Osteoblast (primary cell): ENCODE data around the gene HPSE2. TPM values are rescaled to one million over a fixed set of nuclear protein-coding genes. Genes with fewer than 3 reads are reported as not detected.

Experiments used
- DNase-seq: peaks from one replicate; pipeline ENCODE4 v3.0.0; 2011; ENCODE audit warnings: low spot score, mixed read lengths; ENCODE audit not compliant: insufficient read length; ENCODE audit errors: missing footprints
- H2AFZ ChIP-seq: 2 replicates; pipeline ENCODE4 v1.6.0; 2011; ENCODE audit warnings: mild to moderate bottlenecking, low read length
- H3K27ac ChIP-seq: 2 replicates; pipeline ENCODE4 v1.5.1; 2011; ENCODE audit warnings: mild to moderate bottlenecking, low read depth, low read length, moderate library complexity
- H3K27me3 ChIP-seq: 2 replicates; pipeline ENCODE4 v1.6.0; 2012; ENCODE audit warnings: mild to moderate bottlenecking, control low read depth, inconsistent platforms, low read length, moderate library complexity; ENCODE audit not compliant: insufficient read depth
- H3K36me3 ChIP-seq: 2 replicates; pipeline ENCODE4 v1.5.1; 2011; ENCODE audit warnings: mild to moderate bottlenecking, low read length, control low read depth, moderate library complexity; ENCODE audit not compliant: insufficient read depth
- H3K4me1 ChIP-seq: 2 replicates; pipeline ENCODE4 v1.5.1; 2011; ENCODE audit warnings: mild to moderate bottlenecking, low read length, control low read depth, moderate library complexity; ENCODE audit not compliant: insufficient read depth
- H3K4me2 ChIP-seq: 2 replicates; pipeline ENCODE4 v1.6.0; 2011; ENCODE audit warnings: mild to moderate bottlenecking, low read length; ENCODE audit not compliant: insufficient read depth
- H3K4me3 ChIP-seq: fragments of 200-600 bp; sonication (generic); 3 replicates; pipeline ENCODE4 v1.5.1; 2012; ENCODE audit warnings: mild to moderate bottlenecking, low read length, inconsistent platforms; ENCODE audit not compliant: insufficient read depth
- H3K79me2 ChIP-seq: 2 replicates; pipeline ENCODE4 v1.6.0; 2012; ENCODE audit warnings: mild to moderate bottlenecking, low read length, control low read depth, inconsistent platforms; ENCODE audit not compliant: insufficient read depth
- H3K9me3 ChIP-seq: 2 replicates; pipeline ENCODE4 v1.5.1; 2011; ENCODE audit warnings: low read depth, low read length, control low read depth
- H4K20me1 ChIP-seq: 2 replicates; pipeline ENCODE4 v1.6.0; 2012; ENCODE audit warnings: mild to moderate bottlenecking, low read length, control low read depth; ENCODE audit not compliant: insufficient read depth
- total RNA-seq: library from RNA; depleted of rRNA; stranded (reverse); fragments of >200 nt; gene quantifications from 2 replicates; pipeline ENCODE4 v1.2.3, GENCODE V29; 2012
- TF ChIP-seq, protein P1 (sequence below): IDR thresholded peaks from 2 replicates; pipeline ENCODE4 v1.5.1; 2011; ENCODE audit warnings: mild to moderate bottlenecking, low read depth, low read length, moderate library complexity; ENCODE audit errors: extremely low read depth

Gene HPSE2
- total RNA-seq, 1 donor = not detected

DNA sequence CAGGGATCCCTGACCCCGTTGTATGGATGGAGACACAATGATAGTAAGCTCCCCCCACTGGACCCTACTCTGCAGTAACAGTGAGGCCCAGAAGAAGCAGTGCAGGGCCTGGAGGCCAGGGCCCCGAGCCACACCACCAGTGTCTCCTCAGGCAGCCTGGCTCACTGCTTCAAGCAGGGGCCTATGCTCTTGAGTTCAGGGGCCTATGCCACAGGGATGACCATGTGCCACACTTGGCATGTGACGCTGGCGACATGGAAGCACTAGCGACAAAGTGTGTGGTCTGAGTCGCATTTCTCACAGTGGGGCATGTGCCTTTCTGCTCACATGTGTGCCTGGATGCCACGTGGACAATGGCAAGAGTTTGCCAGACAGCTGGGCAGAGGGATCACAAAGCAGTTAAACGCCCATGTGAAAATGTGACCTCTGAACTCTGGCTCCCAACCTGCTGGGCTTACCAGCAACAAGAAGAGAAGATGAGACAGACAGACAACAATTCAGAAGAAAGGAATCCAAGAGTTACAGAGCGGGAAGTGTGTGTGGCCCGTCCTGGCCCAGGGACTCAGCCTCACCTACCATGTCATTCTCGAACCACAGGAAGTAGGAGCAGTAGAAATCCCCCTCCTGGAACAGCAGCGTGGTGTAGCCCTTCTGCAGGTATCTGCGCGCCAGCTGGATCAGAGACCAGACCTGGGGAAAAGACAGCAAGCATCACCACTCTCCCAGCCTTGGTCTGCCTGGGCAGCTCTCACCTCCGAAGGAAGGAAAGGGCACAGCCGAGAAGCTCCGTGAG is 816.0 kb downstream of the HPSE2 start:
- DNase-seq = peak; percentile 51
- H3K4me3 ChIP-seq = no peak overlapping the region
- H3K79me2 ChIP-seq = peaks cover 3% of the 10 kb centered on the region
- no peak overlapping the region for H3K27ac ChIP-seq
- peaks cover 6% of the 10 kb centered on the region for H3K4me1 ChIP-seq
- peaks cover 17% of the 10 kb centered on the region for H3K36me3 ChIP-seq
- no peaks in the 10 kb centered on the region for H4K20me1 ChIP-seq
- H2AFZ ChIP-seq = no peak overlapping the region
- no peak overlapping the region for H3K4me2 ChIP-seq
- H3K9me3 ChIP-seq = no peaks in the 10 kb centered on the region
- no peaks in the 10 kb centered on the region for H3K27me3 ChIP-seq
- TF ChIP-seq, protein P1, sequence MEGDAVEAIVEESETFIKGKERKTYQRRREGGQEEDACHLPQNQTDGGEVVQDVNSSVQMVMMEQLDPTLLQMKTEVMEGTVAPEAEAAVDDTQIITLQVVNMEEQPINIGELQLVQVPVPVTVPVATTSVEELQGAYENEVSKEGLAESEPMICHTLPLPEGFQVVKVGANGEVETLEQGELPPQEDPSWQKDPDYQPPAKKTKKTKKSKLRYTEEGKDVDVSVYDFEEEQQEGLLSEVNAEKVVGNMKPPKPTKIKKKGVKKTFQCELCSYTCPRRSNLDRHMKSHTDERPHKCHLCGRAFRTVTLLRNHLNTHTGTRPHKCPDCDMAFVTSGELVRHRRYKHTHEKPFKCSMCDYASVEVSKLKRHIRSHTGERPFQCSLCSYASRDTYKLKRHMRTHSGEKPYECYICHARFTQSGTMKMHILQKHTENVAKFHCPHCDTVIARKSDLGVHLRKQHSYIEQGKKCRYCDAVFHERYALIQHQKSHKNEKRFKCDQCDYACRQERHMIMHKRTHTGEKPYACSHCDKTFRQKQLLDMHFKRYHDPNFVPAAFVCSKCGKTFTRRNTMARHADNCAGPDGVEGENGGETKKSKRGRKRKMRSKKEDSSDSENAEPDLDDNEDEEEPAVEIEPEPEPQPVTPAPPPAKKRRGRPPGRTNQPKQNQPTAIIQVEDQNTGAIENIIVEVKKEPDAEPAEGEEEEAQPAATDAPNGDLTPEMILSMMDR = no peak

DNA sequence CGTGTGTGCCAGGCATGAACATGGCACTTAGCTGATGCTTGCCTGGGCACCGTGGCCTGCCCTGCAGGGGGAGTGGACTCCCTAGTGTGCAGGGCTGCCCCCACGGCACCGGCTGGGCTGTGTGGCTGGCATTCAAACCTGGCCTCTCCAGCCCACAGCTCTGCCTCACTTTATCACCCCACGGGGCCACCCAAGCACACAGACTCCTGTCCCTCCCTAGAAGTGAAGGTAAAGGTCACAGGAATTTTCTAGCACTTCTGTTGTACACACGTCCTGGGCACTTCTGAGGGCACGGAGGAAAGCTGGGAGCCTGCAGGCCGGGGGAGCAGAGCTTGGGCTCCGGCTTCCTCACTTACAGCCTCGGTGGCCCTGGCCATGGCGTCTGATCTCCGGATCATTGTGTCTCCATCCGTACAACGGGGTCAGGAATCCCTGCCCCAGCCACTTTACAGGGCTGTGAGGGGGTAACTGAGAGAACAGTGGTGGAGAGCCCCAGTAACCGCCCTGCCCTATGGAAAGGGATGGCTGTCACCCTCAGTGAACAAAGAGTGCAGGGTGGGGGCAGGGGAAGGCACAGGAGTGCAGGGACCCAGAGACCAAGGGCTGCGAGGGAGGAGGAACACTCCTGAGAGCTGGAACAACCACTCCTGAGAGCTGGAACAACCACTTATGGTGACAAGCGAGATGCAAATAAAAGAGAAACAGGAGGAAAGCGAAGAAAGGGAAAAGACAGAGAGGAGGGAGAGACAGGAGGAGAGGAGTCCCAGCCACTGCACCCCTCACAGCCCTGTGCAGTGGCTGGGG is 816.8 kb downstream of the HPSE2 start:
- Histone ChIP-seq H3K27me3 (no peaks in the 10 kb centered on the region), H3K4me3 (no peak overlapping the region), H3K36me3 (peaks cover 17% of the 10 kb centered on the region), H3K9me3 (no peaks in the 10 kb centered on the region), H2AFZ (no peak overlapping the region), H4K20me1 (no peaks in the 10 kb centered on the region), H3K4me2 (no peak overlapping the region), H3K27ac (no peak overlapping the region), H3K4me1 (peaks cover 14% of the 10 kb centered on the region), H3K79me2 (peaks cover 10% of the 10 kb centered on the region)
- TF ChIP-seq, protein P1 = no peak
- peak; percentile 31 for DNase-seq

DNA sequence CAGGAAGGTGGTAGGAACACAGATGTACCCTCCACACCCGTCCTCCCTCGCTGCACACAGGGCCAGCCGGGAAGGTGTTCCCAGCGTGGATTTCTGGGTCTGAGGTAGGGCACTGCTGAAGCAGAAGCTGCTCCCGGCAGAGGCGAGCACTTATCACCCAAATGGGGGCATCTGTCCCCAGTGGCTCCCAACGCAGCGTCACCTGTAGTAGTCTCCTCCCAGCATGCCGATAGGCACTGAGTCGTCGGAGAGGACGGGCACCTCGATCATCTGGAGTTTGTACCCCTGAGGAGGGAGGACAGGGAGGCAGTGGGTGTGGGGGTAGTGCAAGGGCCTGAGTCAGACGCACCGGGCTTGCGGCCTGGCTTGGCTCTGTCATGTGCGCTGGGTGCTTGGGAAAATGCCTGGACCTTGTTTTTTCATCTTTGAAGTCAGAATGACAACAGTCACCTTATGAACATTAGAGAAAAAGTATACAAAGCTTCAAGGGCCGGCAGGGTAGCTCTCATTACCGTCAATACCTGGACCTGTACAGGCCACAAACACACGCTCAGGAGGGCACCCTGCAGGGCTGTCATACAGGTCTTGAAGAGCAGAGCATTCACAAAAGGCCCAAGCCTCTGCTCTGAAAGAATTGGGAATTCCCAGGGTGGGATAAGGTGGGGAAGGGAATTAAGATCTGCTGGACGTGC is 817.5 kb downstream of the HPSE2 start:
- H3K4me1 ChIP-seq = peaks cover 14% of the 10 kb centered on the region
- TF ChIP-seq, protein P1 = no peak
- H3K79me2 ChIP-seq = peaks cover 10% of the 10 kb centered on the region
- no peaks in the 10 kb centered on the region for H3K9me3 ChIP-seq
- H3K36me3 ChIP-seq = peaks cover 17% of the 10 kb centered on the region
- no peak overlapping the region for H3K27ac ChIP-seq
- H4K20me1 ChIP-seq = no peaks in the 10 kb centered on the region
- no peak overlapping the region for H3K4me2 ChIP-seq
- H3K4me3 ChIP-seq = no peak overlapping the region
- H3K27me3 ChIP-seq = no peaks in the 10 kb centered on the region
- DNase-seq = peak; percentile 53
- H2AFZ ChIP-seq = no peak overlapping the region
